Measurements from ENCODE around the gene AFM.
"Not testable (repeated sequence)": the region's sequence is repeated elsewhere in the genome, so short reads cannot be mapped to it uniquely, and the experiment has no call there.

AFM gene

DNA sequence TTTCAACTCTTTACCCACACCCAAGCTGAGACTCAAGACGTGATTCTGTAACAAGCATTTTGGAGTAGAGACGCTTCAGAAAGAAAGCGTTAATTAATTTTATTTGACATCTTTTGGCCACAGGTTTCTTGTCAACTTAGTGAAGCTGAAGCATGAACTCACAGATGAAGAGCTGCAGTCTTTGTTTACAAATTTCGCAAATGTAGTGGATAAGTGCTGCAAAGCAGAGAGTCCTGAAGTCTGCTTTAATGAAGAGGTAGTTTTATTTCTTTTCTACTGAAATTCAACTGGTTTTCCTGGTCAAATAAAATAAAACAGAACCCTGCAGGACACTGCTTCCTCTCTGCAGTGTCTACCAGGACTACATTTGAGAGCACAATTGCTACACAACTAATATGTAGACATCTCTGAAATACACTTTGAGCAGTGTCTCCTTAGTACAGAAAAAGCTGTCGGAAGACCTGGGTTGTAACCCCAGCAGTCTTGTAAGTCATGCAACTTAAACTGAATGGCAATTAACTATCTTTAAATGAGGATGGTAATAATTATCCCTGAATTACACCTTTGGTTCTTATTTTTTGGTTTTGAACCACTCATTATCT is 20.2 kb downstream of the AFM start:
- DNase-seq (ENCODE audit: low read depth in 2 of 2, low spot score in 1 of 2), result no peak

DNA sequence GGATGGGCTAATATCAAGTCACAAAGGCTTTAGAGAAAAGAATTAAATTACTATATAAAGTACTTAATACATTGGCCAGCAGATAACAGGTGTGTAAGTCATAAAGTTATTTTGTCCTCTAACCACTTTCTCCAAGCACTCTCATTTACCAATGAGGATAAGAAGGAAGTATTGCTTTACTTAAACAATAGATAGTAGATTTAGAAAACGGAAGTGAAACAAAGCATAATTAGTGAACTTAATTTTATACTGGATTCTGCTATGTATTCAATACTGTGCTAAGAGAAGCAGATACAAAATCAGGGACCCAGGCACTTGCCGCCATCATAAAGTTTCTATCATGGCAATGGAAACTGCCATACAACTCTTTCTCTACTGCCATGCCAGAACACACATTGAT is 24.0 kb downstream of the AFM start:
- no peak for DNase-seq (ENCODE audit: low read depth in 2 of 2, low spot score in 1 of 2)

DNA sequence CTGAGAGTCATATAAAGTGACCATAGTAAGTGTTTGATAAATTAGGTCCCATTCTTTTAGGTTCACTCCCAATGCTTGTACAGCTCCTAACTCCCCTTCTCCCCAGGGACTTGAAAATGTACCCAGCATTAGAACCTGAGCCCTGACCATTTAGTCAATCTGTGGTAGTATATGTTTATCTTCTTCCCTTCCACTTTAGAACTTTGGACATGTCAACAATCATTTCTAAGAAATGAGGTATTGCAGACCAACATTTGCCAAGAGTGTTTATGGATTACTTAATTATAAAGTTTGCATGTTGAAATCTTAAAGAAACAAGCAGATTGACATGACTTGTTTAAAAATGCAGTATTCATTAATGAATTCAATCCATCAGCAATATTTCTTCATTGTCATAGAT is 26.0 kb downstream of the AFM start:
- DNase-seq (ENCODE audit: low read depth in 2 of 2, low spot score in 1 of 2), result no peak

DNA sequence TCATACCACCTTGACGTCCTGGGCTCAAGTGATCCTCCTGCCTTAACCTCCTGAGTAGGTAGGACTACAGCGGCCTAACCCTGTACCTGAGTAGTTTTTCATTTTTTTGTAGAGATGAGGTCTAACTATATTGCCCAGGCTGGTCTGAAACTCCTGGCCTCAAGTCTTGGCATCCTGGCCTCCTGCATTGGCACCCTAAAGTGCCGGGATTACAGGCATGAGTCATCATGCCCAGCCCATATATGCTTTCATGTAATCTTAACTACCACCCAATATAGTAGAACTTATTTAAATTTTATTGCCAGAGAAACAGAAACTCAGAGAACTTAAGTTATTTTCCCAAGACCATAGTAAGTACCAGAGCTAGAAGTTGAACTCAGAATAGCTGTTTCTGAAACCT is 27.1 kb downstream of the AFM start:
- no peak for DNase-seq (ENCODE audit: low read depth in 2 of 2, low spot score in 1 of 2)

DNA sequence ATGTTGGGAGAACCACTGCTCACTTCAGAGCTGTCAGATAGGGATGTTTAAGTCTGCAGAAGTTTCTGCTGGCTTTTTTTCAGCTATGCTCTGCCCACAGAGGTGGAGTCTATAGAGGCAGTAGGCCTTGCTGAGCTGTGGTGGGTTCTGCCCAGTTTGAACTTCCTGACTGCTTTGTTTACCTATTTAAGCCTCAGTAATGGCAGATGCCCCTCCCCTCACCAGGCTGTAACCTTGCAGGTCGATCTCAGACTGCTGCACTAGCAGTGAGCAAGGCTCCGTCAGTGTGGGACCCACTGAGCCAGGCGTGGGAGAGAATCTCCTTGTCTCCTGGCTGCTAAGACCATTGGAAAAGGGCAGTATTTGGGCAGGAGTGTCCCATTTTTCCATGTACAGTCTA is 36.8 kb downstream of the AFM start:
- no peak for DNase-seq (ENCODE audit: low read depth in 2 of 2, low spot score in 1 of 2)

DNA sequence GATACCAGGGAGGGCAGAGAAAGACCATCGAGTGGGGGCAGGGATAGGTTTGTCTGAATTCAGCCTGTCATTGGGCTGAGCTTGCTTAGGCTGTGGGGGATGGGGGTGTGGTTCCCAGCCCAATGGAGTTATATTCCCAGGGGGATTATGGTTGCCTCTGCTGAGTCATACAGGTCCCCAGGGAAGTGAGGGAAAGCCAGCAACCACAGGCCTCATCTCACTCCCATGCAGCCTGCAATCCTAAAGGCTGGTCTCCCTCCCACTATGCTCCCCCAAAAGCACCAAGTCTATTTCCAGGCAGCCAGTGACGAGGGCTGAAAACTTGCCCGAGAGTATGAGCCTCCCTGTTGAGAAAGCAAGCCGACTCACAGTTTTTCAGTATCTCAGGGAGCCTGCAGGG is 39.3 kb downstream of the AFM start:
- DNase-seq (ENCODE audit: low read depth in 2 of 2, low spot score in 1 of 2), result no peak

DNA sequence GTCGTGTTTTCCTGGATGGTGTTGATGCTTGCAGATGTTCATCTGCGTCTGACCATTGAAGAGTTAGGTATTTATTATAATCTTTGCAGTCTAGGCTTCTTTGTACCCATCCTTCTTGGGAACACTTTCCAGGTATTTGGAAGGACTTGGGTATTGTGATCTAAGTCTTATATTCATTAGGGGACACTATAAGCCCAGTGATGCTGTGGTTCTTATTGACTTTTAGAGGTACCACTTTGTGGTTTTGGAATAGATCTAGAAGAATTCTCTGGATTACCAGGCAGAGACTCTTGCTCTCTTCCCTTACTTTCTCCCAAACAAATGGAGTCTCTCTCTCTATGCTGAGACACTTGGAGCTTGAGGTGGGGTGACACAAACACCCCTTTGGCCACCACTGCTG is 41.6 kb downstream of the AFM start:
- DNase-seq (ENCODE audit: low read depth in 2 of 2, low spot score in 1 of 2), result no peak

DNA sequence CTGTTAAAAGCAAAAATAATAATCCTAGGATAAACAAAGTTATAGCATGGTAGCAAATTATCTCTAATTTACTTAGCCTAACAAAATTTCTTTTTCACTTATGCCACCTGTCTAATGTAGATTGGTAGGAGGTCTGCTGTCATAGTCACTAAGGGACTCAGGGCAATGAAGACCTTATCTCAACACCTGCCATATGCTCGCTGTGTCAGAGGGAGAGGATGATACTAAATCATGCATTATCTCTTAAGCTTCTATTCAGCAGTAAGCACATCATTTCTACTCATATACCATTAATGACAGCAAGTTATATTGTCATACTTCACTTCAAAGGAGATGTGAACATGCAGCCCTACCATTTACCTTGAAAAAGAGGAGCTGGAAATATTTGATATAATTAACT is 44.1 kb downstream of the AFM start:
- no peak for DNase-seq (ENCODE audit: low read depth in 2 of 2, low spot score in 1 of 2)

DNA sequence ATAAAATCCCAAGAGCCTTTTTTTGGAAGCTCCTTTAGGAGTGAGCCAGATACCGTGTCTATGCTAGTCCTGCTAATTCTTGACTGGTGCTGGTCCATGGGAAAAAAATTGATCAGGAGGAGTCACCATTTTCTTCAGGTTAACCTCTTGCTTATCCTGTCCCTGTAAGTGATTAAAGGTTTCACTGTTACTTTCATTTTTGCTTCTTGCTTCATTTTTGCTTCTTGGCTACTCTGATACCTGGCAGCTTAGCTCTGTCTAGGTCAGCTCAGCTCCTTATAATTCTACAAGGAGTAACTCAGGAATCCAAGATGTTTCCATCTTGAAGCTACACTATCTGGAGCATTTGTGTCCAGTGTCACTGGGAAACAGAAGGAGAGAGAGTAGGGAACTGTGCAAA is 45.7 kb downstream of the AFM start:
- no peak for DNase-seq (ENCODE audit: low read depth in 2 of 2, low spot score in 1 of 2)

DNA sequence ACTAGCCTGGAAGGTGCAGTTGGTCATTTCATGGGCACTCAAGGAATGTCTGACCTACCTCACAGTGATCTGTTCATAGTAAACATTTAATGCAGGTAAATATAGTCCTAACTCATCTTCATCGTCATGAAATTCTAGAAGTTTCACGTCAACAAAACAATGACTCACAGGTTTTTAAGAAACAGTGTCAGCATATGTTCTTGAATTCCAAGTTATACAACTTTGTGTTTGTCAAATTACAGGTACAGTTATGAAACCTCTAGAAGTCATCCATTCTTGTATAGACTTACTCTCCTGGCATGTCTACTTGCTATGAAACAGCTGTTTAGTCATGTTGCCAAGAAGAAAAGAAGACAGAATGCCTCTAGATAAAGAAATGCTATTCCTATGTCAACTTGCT is 46.6 kb downstream of the AFM start:
- DNase-seq (ENCODE audit: low read depth in 2 of 2, low spot score in 1 of 2), result no peak

DNA sequence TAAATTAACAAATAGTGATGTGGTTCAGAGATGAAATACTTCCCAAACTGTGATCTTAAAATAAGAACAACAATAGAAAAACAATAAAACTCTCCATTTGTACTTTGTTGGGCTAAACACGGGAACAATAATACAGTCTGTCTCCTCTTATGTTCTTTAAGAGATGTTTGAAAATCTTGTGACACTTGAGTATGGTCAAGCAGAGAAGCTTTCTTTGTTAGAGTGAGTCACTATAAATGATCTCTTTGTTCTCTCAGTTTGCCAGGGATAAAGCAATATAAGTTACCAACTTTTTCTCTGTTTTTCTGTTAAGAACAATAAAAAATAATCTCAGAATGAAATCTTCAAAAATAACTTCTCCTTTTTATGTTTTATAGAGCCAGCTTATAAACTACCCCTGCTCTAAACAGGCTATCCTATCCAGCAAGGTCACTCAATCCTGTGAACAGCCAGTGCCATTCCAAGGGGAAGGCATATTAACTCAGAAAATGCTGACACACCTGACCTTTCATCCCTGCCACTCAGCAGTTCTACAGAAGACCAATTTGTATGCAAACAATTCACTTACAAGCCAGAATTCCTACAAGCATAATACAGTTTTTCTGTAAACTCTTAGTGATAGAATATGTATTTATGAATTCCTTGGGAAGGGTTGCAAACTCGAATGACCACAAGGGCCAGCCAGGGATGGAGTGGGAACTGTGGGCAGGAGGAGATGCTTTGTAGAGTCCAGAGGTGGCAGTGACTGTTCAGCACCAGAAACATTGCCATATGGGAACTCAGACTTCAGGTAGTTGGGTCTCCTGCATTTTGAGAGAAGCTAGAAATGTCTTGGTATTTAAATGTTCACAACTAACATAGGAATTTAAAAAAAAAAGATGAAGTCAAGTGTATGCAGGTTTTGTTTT is 52.2 kb downstream of the AFM start:
- DNase-seq (ENCODE audit: low read depth in 2 of 2, low spot score in 1 of 2), result no peak

DNA sequence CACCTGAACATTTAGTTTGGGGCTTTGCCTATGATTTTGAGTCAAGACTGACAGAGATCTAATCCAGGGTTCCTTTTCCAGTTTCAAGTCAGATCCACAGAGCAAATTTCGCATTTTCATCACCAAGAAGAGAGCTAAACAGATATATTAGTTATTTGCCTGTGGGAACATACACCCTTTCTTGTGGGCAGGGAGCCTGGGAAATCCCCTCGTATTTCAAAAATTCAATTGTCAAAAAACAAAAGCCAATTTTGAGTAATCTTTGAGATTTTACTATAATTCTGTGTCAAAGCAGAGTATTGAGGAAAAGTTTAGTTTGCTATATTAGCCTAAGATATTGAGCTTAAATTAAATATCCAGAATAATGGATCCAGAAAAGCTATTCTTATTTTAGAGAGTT is 56.6 kb downstream of the AFM start:
- DNase-seq (ENCODE audit: low read depth in 2 of 2, low spot score in 1 of 2), result no peak

DNA sequence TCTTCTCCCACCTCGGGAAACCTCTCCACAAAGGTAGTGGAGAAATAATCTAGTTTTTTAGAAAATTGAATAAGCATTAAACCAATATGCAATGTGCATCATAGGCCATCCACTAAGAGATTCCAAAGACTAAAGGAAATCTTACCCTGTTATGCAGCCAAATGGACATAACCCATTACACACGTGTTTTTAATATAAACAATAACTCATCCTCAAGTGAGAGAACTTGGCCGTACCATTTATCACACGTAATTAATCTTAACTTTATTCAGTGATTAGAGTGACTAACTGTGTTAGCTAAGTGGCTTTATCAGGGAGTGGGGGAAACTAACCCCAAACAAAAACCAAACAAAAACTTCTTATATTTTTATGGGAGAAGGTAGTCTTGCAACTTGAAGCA is 57.8 kb downstream of the AFM start:
- no peak for DNase-seq (ENCODE audit: low read depth in 2 of 2, low spot score in 1 of 2)

DNA sequence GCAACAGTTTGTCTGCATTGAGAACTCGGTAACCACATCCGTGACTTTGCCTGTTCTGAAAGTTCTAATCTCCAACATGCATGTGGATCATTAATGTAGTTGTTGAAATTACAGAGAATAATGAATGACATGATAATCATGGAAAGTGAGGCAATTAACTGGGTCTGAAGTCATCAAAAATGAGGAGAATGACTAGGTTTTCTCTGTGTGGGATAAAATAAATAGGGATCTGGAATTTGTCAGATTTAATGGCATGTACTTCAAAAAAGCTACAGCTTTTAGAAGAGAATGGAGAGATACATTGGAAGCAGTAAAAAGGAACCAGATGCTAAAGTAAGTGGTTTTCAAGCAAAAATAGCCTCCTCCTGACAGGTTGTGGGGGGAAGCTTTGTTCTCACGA is 59.3 kb downstream of the AFM start:
- DNase-seq (ENCODE audit: low read depth in 2 of 2, low spot score in 1 of 2), result no peak

DNA sequence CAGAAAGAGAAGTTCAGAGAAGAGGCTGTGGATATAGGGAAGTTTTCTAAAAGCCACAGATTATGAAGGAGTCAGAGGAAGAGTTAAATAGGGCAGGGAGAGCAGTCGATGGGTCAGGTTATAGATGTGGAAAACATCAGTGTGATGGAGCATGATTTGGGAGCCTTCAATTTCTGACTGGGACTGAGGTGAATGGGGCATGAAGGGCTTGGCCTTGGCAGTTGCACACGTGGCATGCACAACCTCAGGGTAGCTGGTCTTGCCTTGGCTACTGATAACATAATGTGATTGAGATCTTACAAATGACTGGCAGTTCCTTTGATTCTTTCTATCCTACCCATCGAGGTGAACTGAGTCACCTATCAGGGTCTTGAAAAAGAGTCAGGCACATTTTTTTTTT is 59.7 kb downstream of the AFM start:
- DNase-seq (ENCODE audit: low read depth in 2 of 2, low spot score in 1 of 2), result no peak

DNA sequence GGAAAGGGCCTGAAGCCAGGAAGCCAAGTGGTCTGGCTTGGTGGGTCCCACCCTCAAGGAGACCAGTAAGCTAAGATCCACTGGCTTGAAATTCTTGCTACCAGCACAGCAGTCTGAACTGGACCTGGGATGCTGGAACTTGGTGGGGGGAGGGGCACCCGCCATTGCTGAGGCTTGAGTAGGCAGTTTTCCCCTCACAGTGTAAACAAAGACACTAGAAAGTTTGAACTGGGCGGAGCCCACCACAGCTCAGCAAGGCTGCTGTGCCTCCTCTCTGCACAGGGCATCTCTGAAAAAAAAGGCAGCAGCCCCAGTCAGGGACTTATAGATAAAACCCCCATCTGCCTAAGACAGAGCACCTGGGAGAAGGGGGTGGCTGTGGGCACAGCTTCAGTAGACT is 63.1 kb downstream of the AFM start:
- no peak for DNase-seq (ENCODE audit: low read depth in 2 of 2, low spot score in 1 of 2)

DNA sequence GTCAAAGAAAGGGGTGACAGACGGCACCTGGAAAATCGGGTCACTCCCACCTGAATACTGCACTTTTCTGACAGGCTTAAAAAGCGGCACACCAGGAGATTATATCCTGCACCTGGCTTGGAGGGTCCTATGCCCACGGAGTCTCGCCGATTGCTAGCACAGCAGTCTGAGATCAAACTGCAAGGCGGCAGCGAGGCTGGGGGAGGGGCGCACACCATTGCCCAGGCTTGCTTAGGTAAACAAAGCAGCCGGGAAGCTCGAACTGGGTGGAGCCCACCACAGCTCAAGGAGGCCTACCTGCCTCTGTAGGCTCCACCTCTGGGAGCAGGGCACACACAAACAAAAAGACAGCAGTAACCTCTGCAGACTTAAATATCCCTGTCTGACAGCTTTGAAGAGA is 69.3 kb downstream of the AFM start:
- DNase-seq (ENCODE audit: low read depth in 2 of 2, low spot score in 1 of 2), result not testable (repeated sequence)
